WTC11 (cell line): ENCODE measurements around the gene LDB2. TPM values are rescaled to one million over a fixed set of nuclear protein-coding genes. Genes with fewer than 3 reads are reported as not detected.

Experiments
- ATAC-seq: fragments of 200-7000 bp; cut with Tn5 transposase; 2 replicates; pipeline ENCODE4 v1.10.0; 2021; ENCODE audit warnings: mild to moderate bottlenecking, moderate library complexity
- CTCF ChIA-PET: fragments of 300-600 bp; sonication (Branson Sonifier 250); formaldehyde crosslinking; loops from one replicate; lab custom pipeline; 2021; ENCODE audit warnings: antibody characterized with exemption; lab: Charles Lee
- POLR2A ChIA-PET: fragments of 350-600 bp; sonication (Branson Sonifier 250); formaldehyde crosslinking; loops from one replicate; lab custom pipeline; 2021; ENCODE audit warnings: antibody characterized with exemption; lab: Charles Lee
- DNase-seq: peaks from one replicate; pipeline ENCODE4 v3.0.0; 2021; ENCODE audit warnings: low spot score
- H3K27ac Mint-ChIP-seq: 2 replicates; pipeline ENCODE4 v1.8.0; 2021; ENCODE audit warnings: mixed read lengths
- H3K27me3 Mint-ChIP-seq: 2 replicates; pipeline ENCODE4 v1.8.0; 2021; ENCODE audit warnings: low read depth, mild to moderate bottlenecking, moderate library complexity, mixed read lengths
- H3K36me3 Mint-ChIP-seq: 2 replicates; pipeline ENCODE4 v1.8.0; 2021; ENCODE audit warnings: mixed read lengths
- H3K4me1 Mint-ChIP-seq: 2 replicates; pipeline ENCODE4 v1.8.0; 2022; ENCODE audit warnings: mixed read lengths
- H3K4me3 Mint-ChIP-seq: 2 replicates; pipeline ENCODE4 v1.8.0; 2021; ENCODE audit warnings: mild to moderate bottlenecking, moderate library complexity, mixed read lengths
- H3K9me3 Mint-ChIP-seq: 2 replicates; pipeline ENCODE4 v1.8.0; 2021; ENCODE audit warnings: mixed read lengths
- AFF4 ChIP-seq: sonication (generic); formaldehyde crosslinking; IDR thresholded peaks from 2 replicates; pipeline ENCODE4 v1.8.1; 2023; ENCODE audit warnings: mild to moderate bottlenecking, missing genetic modification reagents, borderline replicate concordance
- EMX1 ChIP-seq: fragments of 250-450 bp; sonication (Bioruptor Pico); IDR thresholded peaks from 2 replicates; pipeline ENCODE4 v1.8.0; 2021; ENCODE audit warnings: mild to moderate bottlenecking
- FOXJ3 ChIP-seq: sonication (generic); formaldehyde crosslinking; IDR thresholded peaks from 2 replicates; pipeline ENCODE4 v1.9.0; 2021; ENCODE audit warnings: missing genetic modification reagents, mild to moderate bottlenecking, borderline replicate concordance
- GRHL2 ChIP-seq: fragments of 250-450 bp; sonication (Bioruptor Pico); IDR thresholded peaks from 2 replicates; pipeline ENCODE4 v1.8.0; 2022; ENCODE audit warnings: mild to moderate bottlenecking, moderate library complexity; ENCODE audit not compliant: insufficient replicate concordance, severe bottlenecking
- JUN ChIP-seq: sonication (generic); formaldehyde crosslinking; IDR thresholded peaks from 2 replicates; pipeline ENCODE4 v1.8.0; 2023; ENCODE audit warnings: mild to moderate bottlenecking, missing genetic modification reagents
- KAT7 ChIP-seq: sonication (generic); formaldehyde crosslinking; IDR thresholded peaks from 2 replicates; pipeline ENCODE4 v1.8.1; 2023; ENCODE audit warnings: missing genetic modification reagents, mild to moderate bottlenecking, borderline replicate concordance
- NR1H2 ChIP-seq: sonication (generic); formaldehyde crosslinking; IDR thresholded peaks from 2 replicates; pipeline ENCODE4 v1.9.0; 2021; ENCODE audit warnings: mild to moderate bottlenecking, moderate library complexity, missing genetic modification reagents
- RORB ChIP-seq: fragments of 250-450 bp; sonication (Bioruptor Pico); IDR thresholded peaks from 2 replicates; pipeline ENCODE4 v1.9.0; 2021; ENCODE audit warnings: mild to moderate bottlenecking
- STAT6 ChIP-seq: sonication (generic); formaldehyde crosslinking; conservative IDR thresholded peaks from 2 replicates; pipeline ENCODE4 v1.8.1; 2023; ENCODE audit warnings: mild to moderate bottlenecking, low read depth, missing genetic modification reagents, moderate library complexity
- TEAD1 ChIP-seq: sonication (generic); formaldehyde crosslinking; IDR thresholded peaks from 2 replicates; pipeline ENCODE4 v1.8.0; 2022; ENCODE audit warnings: mild to moderate bottlenecking, missing genetic modification reagents
- USF2 ChIP-seq: sonication (generic); formaldehyde crosslinking; IDR thresholded peaks from 2 replicates; pipeline ENCODE4 v1.8.1; 2023; ENCODE audit warnings: mild to moderate bottlenecking, missing genetic modification reagents, moderate library complexity
- ZBTB43 ChIP-seq: sonication (generic); formaldehyde crosslinking; IDR thresholded peaks from 2 replicates; pipeline ENCODE4 v1.8.1; 2023; ENCODE audit warnings: mild to moderate bottlenecking, missing genetic modification reagents
- ZNF138 ChIP-seq: sonication (generic); formaldehyde crosslinking; conservative IDR thresholded peaks from 2 replicates; pipeline ENCODE4 v1.8.1; 2022; ENCODE audit warnings: mild to moderate bottlenecking, moderate library complexity, missing genetic modification reagents
- ZNF219 ChIP-seq: sonication (generic); formaldehyde crosslinking; IDR thresholded peaks from 2 replicates; pipeline ENCODE4 v1.8.0; 2023; ENCODE audit warnings: missing genetic modification reagents, mild to moderate bottlenecking, borderline replicate concordance
- ZNF232 ChIP-seq: sonication (generic); formaldehyde crosslinking; IDR thresholded peaks from 2 replicates; pipeline ENCODE4 v1.8.0; 2022; ENCODE audit warnings: mild to moderate bottlenecking, missing genetic modification reagents
- ZNF263 ChIP-seq: sonication (generic); formaldehyde crosslinking; IDR thresholded peaks from 2 replicates; pipeline ENCODE4 v1.8.1; 2022; ENCODE audit warnings: low read depth, mild to moderate bottlenecking, moderate library complexity, missing genetic modification reagents
- ZNF281 ChIP-seq: sonication (generic); formaldehyde crosslinking; IDR thresholded peaks from 2 replicates; pipeline ENCODE4 v1.8.0; 2023; ENCODE audit warnings: mild to moderate bottlenecking, missing genetic modification reagents
- ZNF317 ChIP-seq: sonication (generic); formaldehyde crosslinking; IDR thresholded peaks from 2 replicates; pipeline ENCODE4 v1.8.1; 2023; ENCODE audit warnings: low read depth, mild to moderate bottlenecking, moderate library complexity, missing genetic modification reagents, borderline replicate concordance
- ZNF423 ChIP-seq: fragments of 250-450 bp; sonication (Bioruptor Pico); IDR thresholded peaks from 2 replicates; pipeline ENCODE4 v2.1.2; 2022; ENCODE audit warnings: mild to moderate bottlenecking, moderate library complexity
- total RNA-seq: library from RNA; stranded (reverse); gene quantifications from 3 replicates; pipeline ENCODE4 v1.2.3, GENCODE V29; 2021

Gene LDB2
- total RNA-seq, 1 experiment from 2014 or later = 62.4 TPM

GRCh38 chr4:16606691-16607090, 291.8 kb downstream of the LDB2 start:
- POLR2A ChIA-PET = no interaction called here
- Mint-ChIP-seq H3K9me3 (0 out of 2 replicates have a peak, but pooled peaks cover 3% of the 10 kb centered on the region), H3K4me1 (peaks cover 49% of the 10 kb centered on the region), H3K36me3 (no peaks in the 10 kb centered on the region), H3K27ac (no peak overlapping the region), H3K4me3 (no peak overlapping the region), H3K27me3 (no peaks in the 10 kb centered on the region)
- DNase-seq (no peak), ATAC-seq (no peak)
- TF ChIP-seq USF2 (CRISPR knock-in tag) = no peak
- no peak for TF ChIP-seq JUN (CRISPR knock-in tag)
- CTCF ChIA-PET = no interaction called here

- H3K27me3 Mint-ChIP-seq = no peaks in the 10 kb centered on the region
- H3K36me3 Mint-ChIP-seq = no peaks in the 10 kb centered on the region
- DNase-seq = no peak
- TF ChIP-seq ZNF281 (CRISPR knock-in tag) = no peak
- no peak for TF ChIP-seq RORB (CRISPR knock-in tag)
- TF ChIP-seq KAT7 (CRISPR knock-in tag) = no peak
- TF ChIP-seq FOXJ3 = no peak
- TF ChIP-seq ZNF263 (CRISPR knock-in tag) = no peak
- TF ChIP-seq TEAD1 = no peak
- peak; percentile 68 for ATAC-seq
- H3K27ac Mint-ChIP-seq = no peak overlapping the region
- H3K4me1 Mint-ChIP-seq = peaks cover 33% of the 10 kb centered on the region
- no peaks in the 10 kb centered on the region for H3K9me3 Mint-ChIP-seq
- no peak overlapping the region for H3K4me3 Mint-ChIP-seq
- ChIA-PET CTCF (interaction anchor here (1.2 kb wide), 1 partner anchor 129 kb away, joined by 3 read pairs; no protein-coding TSS in a partner anchor), POLR2A (interaction anchor here (0.5 kb wide), 1 partner anchor 862 kb away, joined by 3 read pairs; no protein-coding TSS in a partner anchor)
Observed at GRCh38 chr4:16603178-16603577, 295.3 kb downstream of the LDB2 start.

- DNase-seq (no peak), ATAC-seq (no peak)
- ChIA-PET CTCF (interaction anchor here (0.9 to 2.4 kb wide), 2 partner anchors 16 to 25 kb away, joined by 3 to 14 read pairs; no protein-coding TSS in a partner anchor), POLR2A (no interaction called here)
- H3K4me3 Mint-ChIP-seq = no peak overlapping the region
- peaks cover 25% of the 10 kb centered on the region for H3K4me1 Mint-ChIP-seq
- no peaks in the 10 kb centered on the region for H3K36me3 Mint-ChIP-seq
- H3K27ac Mint-ChIP-seq = no peak overlapping the region
- H3K9me3 Mint-ChIP-seq = no peaks in the 10 kb centered on the region
- no peaks in the 10 kb centered on the region for H3K27me3 Mint-ChIP-seq
- TF ChIP-seq STAT6 (CRISPR knock-in tag) = no peak
- no peak for TF ChIP-seq ZNF138 (CRISPR knock-in tag)
- no peak for TF ChIP-seq AFF4
- no peak for TF ChIP-seq ZNF423 (CRISPR knock-in tag)
- no peak for TF ChIP-seq ZNF317 (CRISPR knock-in tag)
- TF ChIP-seq EMX1 (CRISPR knock-in tag) = no peak
- TF ChIP-seq NR1H2 = no peak
- TF ChIP-seq ZNF219 = no peak
- no peak for TF ChIP-seq ZBTB43
- no peak for TF ChIP-seq GRHL2 (CRISPR knock-in tag)
- TF ChIP-seq ZNF232 = no peak
Observed at GRCh38 chr4:16598597-16599206, 299.7 kb downstream of the LDB2 start.
